SK-N-SH treated with all-trans-retinoic acid at 6 μM for 48 hours (cell line): ENCODE measurements around the gene KLHDC7A.

Experiments used
- ATAC-seq: fragments of 200-7000 bp; cut with Tn5 transposase; 3 replicates; pipeline ENCODE4 v1.9.1; 2020; ENCODE audit warnings: mild to moderate bottlenecking, moderate library complexity
- BACH2 ChIP-seq: fragments of 250-450 bp; sonication (Bioruptor Pico); IDR thresholded peaks from 2 replicates; pipeline ENCODE4 v1.9.0; 2021; ENCODE audit warnings: mild to moderate bottlenecking, borderline replicate concordance
- CREB5 ChIP-seq: fragments of 250-450 bp; sonication (Bioruptor Pico); IDR thresholded peaks from 2 replicates; pipeline ENCODE4 v1.5.1; 2020; ENCODE audit warnings: low read depth, mild to moderate bottlenecking, moderate library complexity
- CSDC2 ChIP-seq: fragments of 250-450 bp; sonication (Bioruptor Pico); IDR thresholded peaks from 2 replicates; pipeline ENCODE4 v1.5.0; 2020; ENCODE audit warnings: mild to moderate bottlenecking, moderate library complexity
- CSRNP3 ChIP-seq: fragments of 250-450 bp; sonication (Bioruptor Pico); IDR thresholded peaks from 2 replicates; pipeline ENCODE4 v1.5.1; 2021; ENCODE audit warnings: mild to moderate bottlenecking, moderate library complexity
- ESRRG ChIP-seq: fragments of 250-450 bp; sonication (Bioruptor Pico); IDR thresholded peaks from 2 replicates; pipeline ENCODE4 v1.6.1; 2021; ENCODE audit warnings: mild to moderate bottlenecking
- GLIS3 ChIP-seq: fragments of 250-450 bp; sonication (Bioruptor Pico); IDR thresholded peaks from 2 replicates; pipeline ENCODE4 v1.5.0; 2020; ENCODE audit warnings: mild to moderate bottlenecking, moderate library complexity
- ISL1 ChIP-seq: fragments of 250-450 bp; sonication (Bioruptor Pico); IDR thresholded peaks from 2 replicates; pipeline ENCODE4 v2.1.2; 2022; ENCODE audit warnings: mild to moderate bottlenecking, moderate library complexity
- PATZ1 ChIP-seq: fragments of 250-450 bp; sonication (Bioruptor Pico); IDR thresholded peaks from 2 replicates; pipeline ENCODE4 v1.8.0; 2020; ENCODE audit warnings: mild to moderate bottlenecking, moderate library complexity, borderline replicate concordance
- POU6F1 ChIP-seq: fragments of 250-450 bp; sonication (Bioruptor Pico); IDR thresholded peaks from 2 replicates; pipeline ENCODE4 v1.8.0; 2021; ENCODE audit warnings: low read depth, mild to moderate bottlenecking, moderate library complexity, borderline replicate concordance
- PPARA ChIP-seq: fragments of 250-450 bp; sonication (Bioruptor Pico); IDR thresholded peaks from 2 replicates; pipeline ENCODE4 v1.5.0; 2020; ENCODE audit warnings: mild to moderate bottlenecking, borderline replicate concordance
- RARB ChIP-seq: fragments of 250-450 bp; sonication (Bioruptor Pico); IDR thresholded peaks from 2 replicates; pipeline ENCODE4 v1.8.0; 2021; ENCODE audit warnings: mild to moderate bottlenecking, moderate library complexity
- SNAI2 ChIP-seq: fragments of 250-450 bp; sonication (Bioruptor Pico); IDR thresholded peaks from 2 replicates; pipeline ENCODE4 v1.5.0; 2020; ENCODE audit warnings: mild to moderate bottlenecking, moderate library complexity
- TCF4 ChIP-seq: fragments of 250-450 bp; sonication (Bioruptor Pico); IDR thresholded peaks from 2 replicates; pipeline ENCODE4 v1.8.0; 2021; ENCODE audit warnings: mild to moderate bottlenecking, moderate library complexity, borderline replicate concordance
- ZFP3 ChIP-seq: fragments of 250-450 bp; sonication (Bioruptor Pico); IDR thresholded peaks from 2 replicates; pipeline ENCODE4 v1.5.0; 2020; ENCODE audit warnings: mild to moderate bottlenecking, moderate library complexity
- ZFP30 ChIP-seq: fragments of 450-650 bp; formaldehyde crosslinking; IDR thresholded peaks from 2 replicates; pipeline ENCODE4 v1.5.0; 2022; ENCODE audit warnings: mild to moderate bottlenecking, moderate library complexity
- ZNF565 ChIP-seq: fragments of 450-650 bp; formaldehyde crosslinking; conservative IDR thresholded peaks from 2 replicates; pipeline ENCODE4 v1.5.0; 2020; ENCODE audit warnings: low read depth, mild to moderate bottlenecking, moderate library complexity
- ZNF70 ChIP-seq: fragments of 450-650 bp; formaldehyde crosslinking; IDR thresholded peaks from 2 replicates; pipeline ENCODE4 v1.5.0; 2020; ENCODE audit warnings: mild to moderate bottlenecking, moderate library complexity
- ZNF8 ChIP-seq: fragments of 450-650 bp; formaldehyde crosslinking; IDR thresholded peaks from 2 replicates; pipeline ENCODE4 v1.5.0; 2020; ENCODE audit warnings: mild to moderate bottlenecking, moderate library complexity

KLHDC7A gene

GRCh38 chr1:18532390-18533170 is 51.9 kb downstream of the KLHDC7A start:
- TF ChIP-seq PPARA (no peak), RARB (CRISPR knock-in tag) (no peak), CREB5 (CRISPR knock-in tag) (no peak), ZFP30 (CRISPR knock-in tag) (no peak), ZNF565 (CRISPR knock-in tag) (no peak), ZNF8 (no peak), TCF4 (CRISPR knock-in tag) (no peak), PATZ1 (CRISPR knock-in tag) (no peak), CSDC2 (CRISPR knock-in tag) (no peak)
- ATAC-seq = no peak

GRCh38 chr1:18533259-18533658 is 52.5 kb downstream of the KLHDC7A start:
- no peak for TF ChIP-seq PATZ1 (CRISPR knock-in tag)
- no peak for TF ChIP-seq ESRRG (CRISPR knock-in tag)
- no peak for ATAC-seq

GRCh38 chr1:18534810-18535205 is 54.1 kb downstream of the KLHDC7A start:
- TF ChIP-seq GLIS3 (CRISPR knock-in tag) = no peak
- no peak for TF ChIP-seq ZNF565 (CRISPR knock-in tag)
- no peak for TF ChIP-seq SNAI2 (CRISPR knock-in tag)
- no peak for TF ChIP-seq ESRRG (CRISPR knock-in tag)
- no peak for TF ChIP-seq TCF4 (CRISPR knock-in tag)
- TF ChIP-seq ZFP30 (CRISPR knock-in tag) = no peak
- no peak for TF ChIP-seq CSDC2 (CRISPR knock-in tag)
- TF ChIP-seq POU6F1 (CRISPR knock-in tag) = no peak
- TF ChIP-seq ISL1 (CRISPR knock-in tag) = no peak
- TF ChIP-seq ZNF70 (CRISPR knock-in tag) = no peak
- TF ChIP-seq ZFP3 (CRISPR knock-in tag) = no peak
- TF ChIP-seq CSRNP3 (CRISPR knock-in tag) = no peak
- TF ChIP-seq ZNF8 = no peak
- TF ChIP-seq BACH2 (CRISPR knock-in tag) = no peak

More at GRCh38 chr1:18534810-18535205, 54.1 kb downstream of the KLHDC7A start:
- ATAC-seq = no peak
